Measurements from ENCODE around the gene KRTAP9-3. TPM values are rescaled to one million over a fixed set of nuclear protein-coding genes. Genes with fewer than 3 reads are reported as not detected.

The KRTAP9-3 gene
- total RNA-seq, 3 donors from 2014 or later = not detected

DNA sequence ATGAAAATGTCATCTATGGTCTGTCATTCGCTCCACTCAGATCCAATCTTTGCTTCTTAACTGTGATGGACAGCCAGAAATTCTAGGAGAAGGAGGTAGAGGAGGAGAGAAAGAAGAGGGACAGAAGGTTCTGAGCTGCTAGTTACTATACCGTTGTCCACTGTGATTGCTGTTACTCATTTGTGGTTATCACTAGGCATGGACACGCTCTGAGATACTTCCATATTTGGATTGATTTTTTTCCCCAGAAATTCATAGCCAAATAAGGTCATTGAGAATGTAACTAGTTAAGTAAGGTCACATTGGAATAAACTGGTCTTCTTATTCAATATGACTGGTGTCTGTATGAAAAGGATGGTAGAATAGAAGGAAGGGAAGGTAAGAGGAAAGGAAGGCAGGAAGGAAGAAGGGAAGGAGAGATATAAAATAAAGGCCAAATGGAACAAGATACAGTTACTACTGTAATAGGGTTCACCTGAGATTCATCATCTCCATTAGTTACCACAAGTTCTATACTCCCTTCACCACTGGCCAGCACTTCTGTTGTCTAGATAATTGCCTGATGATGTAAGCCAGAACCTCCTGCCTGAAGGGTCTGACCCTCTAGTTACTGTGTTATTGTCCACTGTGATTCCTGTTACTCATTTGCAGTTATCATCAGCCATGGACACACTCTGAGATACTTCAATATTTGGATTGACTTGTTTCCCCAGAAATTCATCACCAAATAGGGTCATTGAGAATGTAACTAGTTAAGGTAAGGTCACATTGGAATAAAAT, 46.1 kb downstream of the KRTAP9-3 start:
- no peaks in the 10 kb centered on the region for H3K27me3 ChIP-seq
- no peak overlapping the region for H3K27ac ChIP-seq
- intact Hi-C loops (cut with DNase I; ENCODE audit: low total_unique reads) = no loop called here
- DNase-seq (ENCODE audit: low spot score in 2 of 2) = no peak
- no peaks in the 10 kb centered on the region for H3K9me3 ChIP-seq
- no peaks in the 10 kb centered on the region for H3K4me1 ChIP-seq
- no peaks in the 10 kb centered on the region for H3K36me3 ChIP-seq
- no peak overlapping the region for H3K4me3 ChIP-seq
- TF ChIP-seq CTCF (IDR thresholded peaks at IDR 0.05) = no peak
- TF ChIP-seq POLR2AphosphoS5 (IDR thresholded peaks at IDR 0.05) = no peak
- no peak for TF ChIP-seq POLR2A (IDR thresholded peaks at IDR 0.05)

Other genes with a start within 250 kb of the KRTAP9-3 start
- under 1 TPM in 1 of 3 donors, not detected in 2; 0.29 TPM for gene KRT40, start 248.1 kb upstream of the KRTAP9-3 start, total RNA-seq
- gene KRTAP3-3, start 238.3 kb upstream of the KRTAP9-3 start, total RNA-seq = not detected
- not detected for gene KRTAP3-2, start 232.5 kb upstream of the KRTAP9-3 start, total RNA-seq
- not detected for gene KRTAP3-1, start 223.3 kb upstream of the KRTAP9-3 start, total RNA-seq
- gene KRTAP1-5, start 205.2 kb upstream of the KRTAP9-3 start, total RNA-seq = not detected
- gene KRTAP1-4, start 202.3 kb upstream of the KRTAP9-3 start, total RNA-seq = not detected
- gene KRTAP1-3, start 197.6 kb upstream of the KRTAP9-3 start, total RNA-seq = not detected
- not detected for gene KRTAP1-1, start 191.0 kb upstream of the KRTAP9-3 start, total RNA-seq
- gene KRTAP2-1, start 185.1 kb upstream of the KRTAP9-3 start, total RNA-seq = not detected
- gene KRTAP2-2, start 177.2 kb upstream of the KRTAP9-3 start, total RNA-seq = not detected
- gene KRTAP2-3, start 172.3 kb upstream of the KRTAP9-3 start, total RNA-seq = not detected
- gene KRTAP2-4, start 166.6 kb upstream of the KRTAP9-3 start, total RNA-seq = not detected
- gene KRTAP4-7, start 148.3 kb upstream of the KRTAP9-3 start, total RNA-seq = not detected
- gene KRTAP4-8, start 134.3 kb upstream of the KRTAP9-3 start, total RNA-seq = not detected
- not detected for gene KRTAP4-16, start 130.2 kb upstream of the KRTAP9-3 start, total RNA-seq
- not detected for gene KRTAP4-9, start 127.1 kb upstream of the KRTAP9-3 start, total RNA-seq
- not detected for gene KRTAP4-11, start 114.1 kb upstream of the KRTAP9-3 start, total RNA-seq
- gene KRTAP4-12, start 108.3 kb upstream of the KRTAP9-3 start, total RNA-seq = not detected
- gene KRTAP4-6, start 91.9 kb upstream of the KRTAP9-3 start, total RNA-seq = not detected
- gene KRTAP4-5, start 82.6 kb upstream of the KRTAP9-3 start, total RNA-seq = not detected
- not detected for gene KRTAP4-4, start 71.7 kb upstream of the KRTAP9-3 start, total RNA-seq
- gene KRTAP4-3, start 64.2 kb upstream of the KRTAP9-3 start, total RNA-seq = not detected
- not detected for gene KRTAP4-2, start 54.2 kb upstream of the KRTAP9-3 start, total RNA-seq
- not detected for gene KRTAP4-1, start 47.5 kb upstream of the KRTAP9-3 start, total RNA-seq
- gene KRTAP9-1, start 42.6 kb upstream of the KRTAP9-3 start, total RNA-seq = not detected
- gene KRTAP9-2, start 5.8 kb upstream of the KRTAP9-3 start, total RNA-seq = not detected
- not detected for gene KRTAP9-8, start 5.5 kb downstream of the KRTAP9-3 start, total RNA-seq
- gene KRTAP9-4, start 17.2 kb downstream of the KRTAP9-3 start, total RNA-seq = not detected
- not detected for gene KRTAP9-9, start 22.9 kb downstream of the KRTAP9-3 start, total RNA-seq
- not detected for gene KRTAP9-6, start 32.9 kb downstream of the KRTAP9-3 start, total RNA-seq
- not detected for gene KRTAP9-7, start 43.2 kb downstream of the KRTAP9-3 start, total RNA-seq
- not detected for gene KRTAP29-1, start 70.4 kb downstream of the KRTAP9-3 start, total RNA-seq
- gene KRTAP16-1, start 76.9 kb downstream of the KRTAP9-3 start, total RNA-seq = not detected
- not detected for gene KRTAP17-1, start 83.3 kb downstream of the KRTAP9-3 start, total RNA-seq
- not detected for gene KRT33A, start 118.4 kb downstream of the KRTAP9-3 start, total RNA-seq
- not detected for gene KRT33B, start 137.4 kb downstream of the KRTAP9-3 start, total RNA-seq
- gene KRT34, start 149.9 kb downstream of the KRTAP9-3 start, total RNA-seq = not detected
- not detected for gene KRT31, start 165.2 kb downstream of the KRTAP9-3 start, total RNA-seq
- gene KRT37, start 192.1 kb downstream of the KRTAP9-3 start, total RNA-seq = not detected
- gene KRT38, start 208.5 kb downstream of the KRTAP9-3 start, total RNA-seq = not detected
- under 1 TPM in 2 of 3 donors, not detected in 1; 0.33 to 0.73 TPM for gene KRT32, start 234.9 kb downstream of the KRTAP9-3 start, total RNA-seq
- gene KRT35, start 248.7 kb downstream of the KRTAP9-3 start, total RNA-seq = not detected

Measured in breast epithelium (tissue), 4 donors.